Activated CD4-positive, alpha-beta T cell treated with anti-CD3 and anti-CD28 coated beads for 48 hours (primary cell): ENCODE data around the gene EXOC3L4.
"Not testable (repeated sequence)": the region's sequence is repeated elsewhere in the genome, so short reads cannot be mapped to it uniquely, and the experiment has no call there.

Source experiments
- DNase-seq: peaks from one replicate; pipeline ENCODE4 v3.0.0-alpha.2; 2020

The EXOC3L4 gene

GRCh38 chr14:103108749-103109207, 14.3 kb downstream of the EXOC3L4 start:
- DNase-seq, result peak; percentile 48

GRCh38 chr14:103109535-103110441, 15.3 kb downstream of the EXOC3L4 start:
- no peak for DNase-seq

GRCh38 chr14:103110681-103111231, 16.2 kb downstream of the EXOC3L4 start:
- no peak for DNase-seq

- DNase-seq, result no peak
Measured at GRCh38 chr14:103111232-103111868, 16.8 kb downstream of the EXOC3L4 start.

DNA sequence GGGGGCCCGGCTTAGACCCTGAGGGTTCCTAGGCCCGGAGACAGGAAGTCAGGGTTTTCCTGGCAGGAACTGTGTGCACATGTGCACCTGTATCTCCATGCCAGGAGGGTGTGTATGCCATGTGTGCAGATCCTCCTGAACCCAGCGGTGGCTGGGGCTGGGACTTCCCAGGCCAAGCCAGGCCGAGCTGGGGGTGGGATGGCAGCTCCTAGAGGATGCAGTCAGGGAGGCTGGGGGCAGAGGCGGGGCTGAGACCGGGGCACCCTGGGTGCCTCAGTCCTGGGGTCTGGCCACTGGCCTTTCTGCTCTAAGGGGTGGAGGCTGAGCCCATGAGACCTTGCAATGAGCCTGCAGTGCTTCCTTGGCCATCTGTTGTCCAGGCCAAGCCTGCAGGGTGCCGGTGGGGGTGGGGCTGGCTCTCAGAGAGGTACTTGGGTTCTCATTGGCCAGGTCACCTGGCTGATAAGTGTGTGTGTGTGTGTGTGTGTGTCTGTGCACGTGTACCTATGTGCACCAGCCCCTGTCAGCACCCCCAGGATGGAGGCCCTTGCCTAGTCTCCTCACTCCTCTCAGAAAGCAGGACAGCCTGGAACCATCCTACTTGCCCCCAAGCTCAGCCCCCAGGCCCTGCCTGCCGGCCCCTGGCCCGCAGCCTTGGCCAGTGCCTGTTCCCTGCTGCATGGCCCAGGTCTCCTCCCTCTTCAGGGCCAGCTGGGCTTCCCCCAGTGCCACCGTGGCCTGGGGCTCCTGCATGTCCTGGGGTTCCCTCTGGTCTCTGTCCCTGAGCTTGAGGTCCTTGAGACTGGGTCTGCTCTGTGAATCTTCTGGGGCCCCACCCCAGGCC, 18.1 kb downstream of the EXOC3L4 start:
- no peak for DNase-seq

- no peak for DNase-seq
Measured at GRCh38 chr14:103113303-103113702, 18.8 kb downstream of the EXOC3L4 start.

GRCh38 chr14:103113774-103114173, 19.2 kb downstream of the EXOC3L4 start:
- no peak for DNase-seq

DNA sequence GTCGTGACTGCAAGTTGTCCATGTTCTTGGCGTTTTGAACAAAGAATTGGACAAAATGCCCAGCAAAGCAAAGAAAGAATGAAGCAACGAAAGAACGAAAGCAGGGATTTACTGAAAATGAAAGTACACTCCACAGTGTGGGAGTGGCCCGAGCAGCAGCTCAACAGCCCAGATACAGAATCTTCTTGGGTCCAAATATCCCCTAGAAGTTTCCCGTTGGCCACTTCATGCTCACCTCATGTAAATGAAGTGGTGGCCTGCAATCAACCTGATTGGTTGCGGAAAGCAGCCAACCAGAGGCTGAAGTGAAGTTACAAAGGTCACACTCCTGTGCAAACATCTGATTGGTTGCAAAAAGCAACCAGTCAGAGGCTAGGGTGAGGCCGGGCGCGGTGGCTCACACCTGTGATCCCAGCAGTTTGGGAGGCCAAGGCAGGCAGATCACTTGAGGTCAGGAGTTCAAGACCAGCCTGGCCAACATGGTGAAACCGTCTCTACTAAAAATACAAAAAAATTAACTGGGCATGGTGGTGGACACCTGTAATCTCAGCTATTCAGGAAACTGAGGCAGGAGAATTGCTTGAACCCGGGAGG, 20.7 kb downstream of the EXOC3L4 start:
- DNase-seq, result not testable (repeated sequence)

- no peak for DNase-seq
Measured at GRCh38 chr14:103115845-103116572, 21.5 kb downstream of the EXOC3L4 start.

GRCh38 chr14:103116636-103117035, 22.1 kb downstream of the EXOC3L4 start:
- no peak for DNase-seq

DNA sequence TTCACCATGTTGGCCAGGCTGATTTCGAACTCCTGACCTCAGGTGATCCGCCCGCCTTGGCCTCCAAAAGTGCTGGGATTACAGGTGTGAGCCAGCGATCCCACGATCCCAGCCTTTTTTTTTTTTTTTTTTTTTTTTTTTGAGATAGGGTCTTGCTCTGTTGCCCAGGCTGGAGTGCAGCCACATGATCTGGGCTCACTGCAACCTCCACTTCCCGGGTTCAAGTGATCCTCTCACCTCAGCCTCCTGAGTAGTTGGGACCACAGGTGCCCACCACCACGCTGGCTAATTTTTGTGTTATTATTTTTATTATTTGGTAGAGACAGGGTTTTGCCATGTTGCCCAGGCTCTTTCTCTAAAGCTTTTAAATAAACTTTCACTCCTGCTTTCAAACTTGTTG, 23.0 kb downstream of the EXOC3L4 start:
- not testable (repeated sequence) for DNase-seq

DNA sequence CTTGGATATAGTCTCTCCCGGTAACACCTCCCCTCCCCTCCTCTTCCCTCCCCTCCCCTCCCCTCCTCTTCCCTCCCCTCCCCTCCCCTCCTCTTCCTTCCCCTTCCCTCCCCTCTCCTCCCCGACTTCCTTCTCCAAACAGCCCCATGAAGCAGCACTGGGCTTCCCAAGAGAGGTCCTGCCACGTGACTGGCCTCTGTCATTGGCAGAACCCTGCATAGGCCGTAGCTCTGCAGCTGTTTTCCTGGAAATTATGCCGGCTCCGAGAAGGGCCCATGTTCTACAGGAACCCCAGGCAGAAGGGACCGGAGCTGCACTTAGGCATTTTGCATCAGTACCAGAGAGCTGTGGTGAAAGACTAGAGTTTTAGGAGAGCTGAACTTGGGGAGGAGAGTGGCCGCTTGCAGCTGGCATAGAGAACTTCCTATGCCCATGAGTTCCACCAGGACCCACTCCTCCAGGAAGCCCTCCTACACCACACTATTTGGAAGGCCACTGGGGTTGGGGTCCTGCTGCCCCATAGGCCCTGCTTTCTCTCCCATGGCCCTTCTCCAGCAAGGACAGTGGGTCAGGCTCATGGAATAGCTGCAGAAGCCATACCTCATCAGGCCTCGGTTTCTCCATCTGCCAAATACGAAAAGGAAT, 23.6 kb downstream of the EXOC3L4 start:
- no peak for DNase-seq

- DNase-seq, result no peak
Measured at GRCh38 chr14:103118663-103119404, 24.3 kb downstream of the EXOC3L4 start.

DNA sequence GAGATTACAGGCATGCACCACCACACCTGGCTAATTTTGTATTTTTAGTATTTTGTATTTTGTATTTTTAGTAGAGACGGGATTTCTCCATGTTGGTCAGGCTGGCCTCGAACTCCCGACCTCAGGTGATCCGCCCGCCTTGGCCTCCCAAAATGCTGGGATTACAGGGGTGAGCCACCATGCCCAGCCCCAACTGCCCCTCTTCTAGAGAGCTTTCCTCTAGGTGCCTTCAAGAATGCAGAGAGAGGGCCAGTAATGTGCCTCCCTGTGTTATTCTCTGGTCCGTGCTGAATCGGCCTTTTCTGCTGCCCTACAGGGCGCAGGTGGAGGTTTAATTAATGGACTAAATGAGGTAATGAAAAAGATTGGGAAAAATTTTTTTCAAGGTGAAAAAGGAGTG, 25.0 kb downstream of the EXOC3L4 start:
- DNase-seq, result not testable (repeated sequence)

GRCh38 chr14:103121121-103121845, 26.8 kb downstream of the EXOC3L4 start:
- no peak for DNase-seq

DNA sequence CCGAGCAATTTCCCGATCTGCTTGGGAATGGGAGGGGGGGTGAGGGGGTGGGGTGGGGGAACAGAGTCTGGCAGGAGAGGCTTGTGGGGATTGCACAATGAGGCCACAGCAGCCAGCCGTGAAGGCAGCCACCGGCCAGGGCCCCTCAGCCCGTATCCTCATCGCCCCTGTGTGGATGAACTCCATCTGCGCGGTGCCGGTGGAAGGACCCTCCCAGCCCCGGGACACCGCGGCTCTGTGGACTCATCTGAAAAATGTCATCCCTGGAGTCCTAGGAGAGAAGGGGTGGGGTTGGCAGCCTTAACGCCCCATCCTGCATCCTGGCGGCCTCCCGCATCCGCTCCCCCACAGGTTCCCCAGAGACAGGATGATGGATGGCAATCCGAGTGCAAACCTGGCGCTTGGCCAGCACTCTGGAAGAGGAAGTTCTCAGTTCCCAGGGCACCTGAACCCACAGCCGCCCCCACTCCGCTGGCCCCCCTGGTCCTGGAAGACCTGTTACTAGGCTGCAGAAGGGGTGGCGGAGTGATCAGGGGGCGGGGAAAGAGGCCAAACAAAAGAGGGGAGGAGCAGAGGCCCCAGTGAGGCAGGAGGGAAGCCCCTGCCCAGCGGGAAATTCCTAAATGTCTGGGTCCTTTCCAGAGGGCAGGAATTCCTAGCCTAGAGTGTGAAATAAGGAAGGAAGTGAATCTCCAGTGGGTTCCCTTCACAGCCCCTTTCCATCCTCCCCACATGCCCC, 27.5 kb downstream of the EXOC3L4 start:
- DNase-seq, result no peak

- DNase-seq, result no peak
Measured at GRCh38 chr14:103122585-103122946, 28.0 kb downstream of the EXOC3L4 start.

- no peak for DNase-seq
Measured at GRCh38 chr14:103122947-103123633, 28.6 kb downstream of the EXOC3L4 start, which contains the start of gene TNFAIP2. Gene TNFAIP2, plus strand, starts transcription at chr14:103123461. Its CDS starts 2,997 bp downstream, at chr14:103126458.
